Hepatocyte (in vitro differentiated cells): Measurements from ENCODE around the gene SPATA20. TPM values are rescaled to one million over a fixed set of nuclear protein-coding genes. Genes with fewer than 3 reads are reported as not detected.

ENCODE experiments used
- DNase-seq: peaks from one replicate; pipeline ENCODE4 v3.0.0-alpha.2; 2016; ENCODE audit warnings: low spot score
- H2AFZ ChIP-seq: fragments of 200-600 bp; sonication (generic); 2 replicates; pipeline ENCODE4 v1.6.0; 2016; ENCODE audit warnings: antibody characterized with exemption, mild to moderate bottlenecking
- H3K27ac ChIP-seq: fragments of 200-600 bp; sonication (generic); 2 replicates; pipeline ENCODE4 v1.5.1; 2016; ENCODE audit warnings: mild to moderate bottlenecking
- H3K27me3 ChIP-seq: fragments of 200-600 bp; sonication (generic); 2 replicates; pipeline ENCODE4 v1.6.1; 2016
- H3K36me3 ChIP-seq: fragments of 200-600 bp; sonication (generic); replicated peaks from 2 replicates; pipeline ENCODE4 v1.5.1; 2016; ENCODE audit warnings: low read depth; ENCODE audit not compliant: insufficient read depth
- H3K4me1 ChIP-seq: fragments of 200-600 bp; sonication (generic); 2 replicates; pipeline ENCODE4 v1.5.1; 2016; ENCODE audit warnings: mild to moderate bottlenecking, moderate library complexity; ENCODE audit not compliant: insufficient read depth
- H3K4me2 ChIP-seq: fragments of 200-600 bp; sonication (generic); 2 replicates; pipeline ENCODE4 v1.6.0; 2016
- H3K4me3 ChIP-seq: fragments of 200-600 bp; sonication (generic); 2 replicates; pipeline ENCODE4 v1.5.1; 2016; ENCODE audit warnings: mild to moderate bottlenecking
- H3K79me2 ChIP-seq: fragments of 200-600 bp; sonication (generic); 2 replicates; pipeline ENCODE4 v1.6.0; 2017; ENCODE audit warnings: mild to moderate bottlenecking
- H3K9me2 ChIP-seq: fragments of 200-600 bp; sonication (generic); replicated peaks from 2 replicates; pipeline ENCODE4 v1.6.0; 2017; ENCODE audit warnings: mild to moderate bottlenecking; ENCODE audit not compliant: insufficient read depth
- H3K9me3 ChIP-seq: fragments of 200-600 bp; sonication (generic); 2 replicates; pipeline ENCODE4 v1.5.1; 2016; ENCODE audit warnings: low read depth, mild to moderate bottlenecking
- H4K20me1 ChIP-seq: fragments of 200-600 bp; sonication (generic); 2 replicates; pipeline ENCODE4 v1.6.0; 2016; ENCODE audit warnings: mild to moderate bottlenecking; ENCODE audit not compliant: insufficient read depth, poor library complexity, severe bottlenecking
- CTCF ChIP-seq: fragments of 200-600 bp; sonication (generic); IDR thresholded peaks from 2 replicates; pipeline ENCODE4 v1.5.1; 2016; ENCODE audit warnings: antibody characterized with exemption, mild to moderate bottlenecking; ENCODE audit not compliant: poor library complexity
- EZH2 ChIP-seq: fragments of 200-600 bp; sonication (generic); IDR thresholded peaks from 2 replicates; pipeline ENCODE4 v1.6.1; 2016; ENCODE audit warnings: antibody characterized with exemption, mild to moderate bottlenecking, borderline replicate concordance
- EZH2phosphoT487 ChIP-seq: fragments of 200-600 bp; sonication (generic); IDR thresholded peaks from one replicate; pipeline ENCODE4 v1.6.1; 2018; ENCODE audit warnings: antibody characterized with exemption, mild to moderate bottlenecking, low read depth, moderate library complexity; ENCODE audit not compliant: unreplicated experiment, severe bottlenecking
- WGBS: methylation state at CpG from one replicate; pipeline ENCODE4 v1.1.6; 2016; ENCODE audit warnings: low lambda C conversion rate; ENCODE audit errors: missing lambda C conversion rate; 5-methylcytosine and 5-hydroxymethylcytosine counted together
- polyA plus RNA-seq: library from polyadenylated mRNA; unstranded; fragments of >200 nt; fragmentation: Nextera tagmentation; extraction: Ambion mirVana; gene quantifications from 2 replicates; pipeline ENCODE4 v1.2.1, GENCODE V29; 2016
- total RNA-seq: library from RNA; depleted of rRNA; stranded (reverse); fragments of >200 nt; gene quantifications from 2 replicates; pipeline ENCODE4 v1.2.3, GENCODE V29; 2014

SPATA20 gene
- total and polyA plus RNA-seq, 2 experiments from 2014 or later = 97.5 to 108 TPM

GRCh38 chr17:50533185-50533584, 13.8 kb upstream of the SPATA20 start:
- Histone ChIP-seq H3K4me3 (peak overlapping the region; percentile 42), H3K36me3 (no peaks in the 10 kb centered on the region), H3K27ac (no peak overlapping the region), H3K4me1 (peaks cover 34% of the 10 kb centered on the region), H3K27me3 (peaks cover 2% of the 10 kb centered on the region), H2AFZ (no peak overlapping the region), H3K9me2 (no peaks in the 10 kb centered on the region), H4K20me1 (no peaks in the 10 kb centered on the region), H3K4me2 (peak overlapping the region; percentile 88), H3K79me2 (peaks cover 3% of the 10 kb centered on the region), H3K9me3 (no peaks in the 10 kb centered on the region)
- DNase-seq = no peak
- TF ChIP-seq EZH2 (no peak), CTCF (no peak), EZH2phosphoT487 (no peak)
- 17% methylated on average over 5 of the region's 5 CpGs for WGBS

- Histone ChIP-seq H3K4me2 (peak overlapping the region; percentile 88), H3K27ac (peak overlapping the region; percentile 68), H3K79me2 (peaks cover 3% of the 10 kb centered on the region), H3K4me3 (no peak overlapping the region), H3K27me3 (peaks cover 2% of the 10 kb centered on the region), H3K9me2 (no peaks in the 10 kb centered on the region), H4K20me1 (no peaks in the 10 kb centered on the region), H2AFZ (peak overlapping the region; percentile 29), H3K9me3 (no peaks in the 10 kb centered on the region), H3K36me3 (no peaks in the 10 kb centered on the region), H3K4me1 (peaks cover 36% of the 10 kb centered on the region)
- peak; percentile 61 for DNase-seq
- TF ChIP-seq CTCF = no peak
- no peak for TF ChIP-seq EZH2phosphoT487
- no peak for TF ChIP-seq EZH2
- 2% methylated on average over 16 of the region's 17 CpGs for WGBS
Observed at GRCh38 chr17:50533720-50534148, 13.2 kb upstream of the SPATA20 start.

- H2AFZ ChIP-seq = peak overlapping the region; percentile 29
- H3K27me3 ChIP-seq = peaks cover 2% of the 10 kb centered on the region
- peak; percentile 66 for DNase-seq
Observed at GRCh38 chr17:50534222-50534978, 12.6 kb upstream of the SPATA20 start.

More at GRCh38 chr17:50534222-50534978, 12.6 kb upstream of the SPATA20 start:
- Histone ChIP-seq H3K79me2 (peaks cover 3% of the 10 kb centered on the region), H3K4me1 (peaks cover 36% of the 10 kb centered on the region), H3K4me2 (peak overlapping the region; percentile 88), H3K27ac (peak overlapping the region; percentile 68), H4K20me1 (no peaks in the 10 kb centered on the region), H3K9me2 (no peaks in the 10 kb centered on the region), H3K4me3 (no peak overlapping the region), H3K36me3 (no peaks in the 10 kb centered on the region), H3K9me3 (no peaks in the 10 kb centered on the region)
- TF ChIP-seq EZH2phosphoT487 = no peak
- TF ChIP-seq CTCF = peak; percentile 28
- WGBS = 41% methylated on average over 23 of the region's 24 CpGs
